GM18870 (cell line): ENCODE measurements around the gene DPH5.
A peak's percentile ranks its signal among the peaks of the same experiment; 100 is the strongest.
"Not testable (repeated sequence)": the region's sequence is repeated elsewhere in the genome, so short reads cannot be mapped to it uniquely, and the experiment has no call there.

Experiments used
- ATAC-seq: cut with Tn5 transposase; IDR thresholded peaks from one replicate; pipeline ENCODE4 v1.9.1; 2021; ENCODE audit warnings: moderate library complexity; ENCODE audit not compliant: unreplicated experiment

Gene DPH5, protein sequence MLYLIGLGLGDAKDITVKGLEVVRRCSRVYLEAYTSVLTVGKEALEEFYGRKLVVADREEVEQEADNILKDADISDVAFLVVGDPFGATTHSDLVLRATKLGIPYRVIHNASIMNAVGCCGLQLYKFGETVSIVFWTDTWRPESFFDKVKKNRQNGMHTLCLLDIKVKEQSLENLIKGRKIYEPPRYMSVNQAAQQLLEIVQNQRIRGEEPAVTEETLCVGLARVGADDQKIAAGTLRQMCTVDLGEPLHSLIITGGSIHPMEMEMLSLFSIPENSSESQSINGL

DNA sequence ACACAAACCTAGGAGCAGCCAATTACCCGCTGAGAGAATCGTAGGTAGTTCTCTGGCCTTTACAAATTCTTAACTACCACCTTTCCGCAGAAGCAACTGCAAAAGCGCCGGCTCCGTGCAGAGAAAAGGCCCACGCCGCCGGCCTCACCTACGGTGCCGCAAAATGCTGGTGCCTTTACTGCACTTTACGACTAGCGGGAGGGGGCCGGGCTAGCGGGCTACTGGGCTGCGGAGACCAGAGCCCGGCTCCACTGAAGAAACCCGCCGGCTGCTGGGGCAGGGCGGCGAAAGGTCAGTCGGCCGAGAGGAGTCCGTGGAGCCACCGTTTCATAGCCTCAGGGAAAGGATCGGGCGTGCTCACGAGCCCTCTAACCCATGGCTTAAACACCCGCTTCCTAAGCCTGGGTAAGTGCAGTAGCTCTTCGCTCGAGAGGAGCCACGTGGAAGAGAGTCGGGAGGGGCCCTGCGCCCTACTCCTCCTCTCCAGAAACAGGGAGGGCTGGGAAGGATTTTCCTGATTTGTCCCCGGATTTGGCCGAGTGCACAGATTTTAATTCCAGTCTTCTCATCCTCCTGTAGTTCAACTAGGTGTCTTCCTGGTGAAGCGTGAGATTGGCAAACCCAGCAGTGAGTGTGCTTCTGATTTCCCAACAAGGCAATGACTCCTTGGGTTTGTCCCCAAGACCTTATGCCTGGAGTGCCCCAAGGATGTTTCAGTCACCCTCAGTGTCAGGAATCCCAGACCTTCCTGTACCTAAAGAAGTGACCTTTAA, at the start of gene DPH5:
TSS of gene DPH5 (minus strand) at position 128 of the 773 bp plus-strand sequence. CDS start 341 bp downstream, outside the sequence.
- peak; percentile 64 for ATAC-seq

- ATAC-seq = no peak
Observed at GRCh38 chr1:101073836-101074235, 48.3 kb upstream of the DPH5 start.

DNA sequence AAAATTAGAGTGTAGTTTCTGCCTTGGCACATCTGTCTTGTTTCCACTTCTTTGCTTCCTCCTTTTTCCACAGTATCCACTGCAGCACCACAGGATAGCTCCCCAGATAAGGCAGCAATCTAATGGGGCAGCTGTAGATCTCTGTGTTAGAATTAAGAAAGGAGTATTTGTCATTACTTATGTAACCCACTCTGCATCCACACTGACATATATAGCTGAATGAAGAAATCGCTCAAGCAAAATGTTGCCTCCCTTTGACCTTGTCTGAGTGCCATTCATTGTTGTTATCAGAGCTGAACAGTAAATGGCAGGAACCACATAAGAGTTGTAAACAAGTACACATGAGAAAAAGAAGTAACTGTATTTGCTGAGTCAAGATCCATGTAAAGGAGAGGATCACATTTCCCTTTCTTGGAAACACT, 45.9 kb upstream of the DPH5 start:
- ATAC-seq = no peak

DNA sequence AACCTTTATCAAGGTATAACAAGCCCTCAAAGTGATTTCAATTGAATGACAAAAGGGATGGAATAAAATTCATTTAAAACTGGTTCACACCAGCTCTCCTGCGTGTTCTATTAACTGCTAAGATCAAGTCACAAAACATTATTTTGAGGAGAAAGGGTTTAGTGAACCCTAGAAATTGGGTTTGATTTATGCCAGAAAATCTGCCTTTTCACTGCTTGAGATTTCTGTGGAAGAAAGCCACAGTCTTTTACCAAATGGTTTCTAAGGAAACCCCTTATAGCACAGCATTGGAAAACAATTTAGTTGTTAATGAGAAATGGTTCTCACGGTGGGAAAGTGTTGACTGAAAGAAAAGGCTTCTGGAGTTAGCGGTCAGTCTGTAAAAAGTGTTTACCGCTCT, 43.6 kb upstream of the DPH5 start:
- ATAC-seq = no peak

GRCh38 chr1:101066937-101067335, 41.4 kb upstream of the DPH5 start:
- not testable (repeated sequence) for ATAC-seq

- no peak for ATAC-seq
Observed at GRCh38 chr1:101066260-101066936, 40.8 kb upstream of the DPH5 start.

DNA sequence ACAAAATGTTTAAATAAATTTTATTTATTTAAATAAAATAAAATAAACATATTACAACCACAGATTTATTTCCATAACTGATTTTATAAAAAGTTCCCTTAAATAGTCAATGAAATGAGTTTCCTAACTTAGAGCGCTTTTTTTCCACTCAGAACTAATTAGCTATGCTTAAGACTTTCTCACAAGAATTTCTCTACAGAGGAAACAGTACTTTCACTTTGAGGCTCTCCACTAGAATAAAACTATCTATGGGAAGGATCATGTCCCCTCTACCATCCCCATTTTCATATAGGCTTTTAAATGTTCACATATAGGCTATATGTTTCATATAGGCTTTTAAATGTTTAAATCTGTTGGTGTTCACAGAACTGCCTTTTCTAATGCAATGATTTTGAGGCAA, 40.0 kb upstream of the DPH5 start:
- ATAC-seq = no peak

DNA sequence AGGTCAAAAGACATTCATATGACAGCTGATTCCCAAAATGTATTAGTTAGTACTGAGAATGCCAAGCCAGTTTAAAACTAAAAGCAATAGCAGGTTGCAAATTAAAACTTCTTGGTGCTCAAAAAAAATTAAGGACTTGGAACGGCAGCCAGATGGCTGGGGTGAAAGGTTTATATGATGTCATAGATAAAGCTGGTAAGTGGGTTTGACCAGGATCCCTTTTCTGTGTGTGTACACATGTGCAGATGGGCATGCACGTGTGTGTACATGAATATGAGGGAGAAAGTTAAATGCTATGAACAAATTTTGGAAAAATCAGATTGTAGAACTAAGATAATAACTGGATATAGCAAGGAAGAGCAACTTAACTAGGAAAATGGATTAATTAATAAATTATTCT, 39.1 kb upstream of the DPH5 start:
- ATAC-seq = no peak

- no peak for ATAC-seq
Observed at GRCh38 chr1:101060992-101061391, 35.4 kb upstream of the DPH5 start.

DNA sequence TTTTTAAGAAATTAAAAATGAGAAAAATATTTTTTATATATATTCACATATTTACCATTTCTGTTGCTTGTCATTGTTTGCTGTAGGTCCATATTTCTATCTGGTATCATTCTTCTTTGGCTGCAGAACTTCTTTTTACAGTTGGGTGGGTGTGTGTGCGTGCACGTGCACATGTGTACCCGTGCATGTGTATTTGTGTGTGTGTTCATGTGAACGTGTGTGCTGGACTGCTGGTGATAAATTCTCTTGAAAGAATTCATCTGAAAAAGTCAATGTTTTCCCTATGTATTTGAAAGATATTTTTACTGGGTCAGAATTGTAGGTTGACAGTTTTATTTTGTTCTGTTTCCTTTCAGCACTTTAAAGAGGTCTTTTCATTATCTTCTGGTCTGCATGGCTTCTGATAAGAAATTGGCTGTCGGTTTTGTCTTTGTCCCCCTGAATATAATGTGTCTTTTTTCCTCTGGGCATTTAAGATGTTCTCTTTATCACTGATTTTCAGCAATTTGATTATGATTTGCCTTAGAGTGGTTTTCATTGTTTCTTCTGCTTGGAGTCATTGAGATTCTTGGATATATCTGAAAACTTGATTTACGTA, 34.5 kb upstream of the DPH5 start:
- ATAC-seq = no peak

DNA sequence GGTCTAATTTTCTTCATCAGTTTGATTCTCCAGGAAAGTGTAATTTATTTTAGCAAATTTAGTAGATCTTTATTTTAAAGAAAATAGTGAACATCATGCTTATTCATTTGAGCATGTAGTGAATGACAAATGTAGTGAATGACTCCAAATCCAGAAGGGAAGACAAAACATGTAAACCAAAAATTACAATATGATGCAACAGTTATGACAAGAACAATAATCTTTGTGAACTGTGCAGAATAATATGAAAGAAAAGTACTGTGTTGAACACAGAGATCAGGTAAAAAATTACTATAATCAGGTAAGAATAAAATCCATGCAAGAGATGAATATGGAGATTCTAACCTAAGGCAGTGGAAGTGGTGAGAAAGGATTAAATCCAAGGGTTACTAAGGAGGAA, 30.0 kb upstream of the DPH5 start:
- ATAC-seq = no peak

GRCh38 chr1:101051688-101052638, 26.4 kb upstream of the DPH5 start:
- peak; percentile 89 for ATAC-seq

DNA sequence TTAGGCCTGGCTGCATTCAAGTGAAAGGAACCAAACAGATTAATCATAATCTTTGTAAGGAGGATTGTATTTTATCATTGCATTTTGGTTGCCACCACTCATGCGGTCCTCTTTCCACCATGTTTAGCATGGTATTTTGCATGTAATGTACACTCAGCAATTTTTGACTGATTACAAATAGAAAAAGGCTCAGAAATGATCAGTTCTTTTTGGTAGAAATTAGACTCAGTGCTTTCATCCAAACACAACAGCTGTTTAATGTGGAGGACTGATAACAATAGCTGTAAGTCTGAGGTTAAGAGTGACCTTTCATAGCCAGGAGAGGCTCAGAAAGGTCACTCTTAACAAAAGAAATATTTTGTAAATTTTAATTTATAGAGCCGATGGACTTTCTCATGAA, 25.3 kb upstream of the DPH5 start:
- ATAC-seq = no peak

DNA sequence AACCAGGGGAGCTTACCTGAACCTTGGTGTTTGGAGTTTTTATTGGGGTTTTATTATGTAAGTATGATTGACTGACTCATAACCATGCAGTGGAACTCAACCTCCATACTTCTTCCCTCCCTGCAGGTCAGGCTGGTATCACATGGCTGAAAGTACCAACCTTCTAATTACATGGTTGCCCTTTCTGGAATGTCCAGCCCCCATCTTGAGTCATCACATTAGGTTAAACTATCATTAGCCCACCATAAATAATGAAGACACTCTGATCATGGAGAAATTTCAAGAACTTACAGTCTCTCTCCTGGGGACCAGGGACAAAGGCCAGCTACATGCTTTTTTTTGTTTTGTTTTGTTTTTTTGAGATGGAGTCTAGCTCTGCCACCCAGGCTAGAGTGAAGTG, 19.2 kb upstream of the DPH5 start:
- ATAC-seq = no peak

GRCh38 chr1:101044259-101044658, 18.7 kb upstream of the DPH5 start:
- no peak for ATAC-seq

DNA sequence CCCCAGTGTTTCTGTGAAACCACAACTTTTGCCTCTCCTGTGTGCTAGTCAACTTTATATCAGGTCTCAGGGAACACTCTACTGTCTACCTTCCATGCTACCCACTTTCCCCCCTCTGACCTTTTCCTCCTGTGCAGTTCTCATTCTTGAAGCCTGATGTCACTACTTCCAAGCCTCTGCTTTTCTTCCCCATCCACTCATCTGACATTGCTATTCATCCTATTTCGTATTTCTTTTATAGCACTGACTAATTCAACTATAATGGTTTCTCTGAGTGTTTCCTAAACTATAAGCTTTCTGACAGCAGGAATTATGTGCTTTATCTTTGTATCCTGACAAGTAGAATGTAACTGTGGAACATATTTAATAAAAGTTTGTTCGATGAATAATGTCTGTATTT, 18.2 kb upstream of the DPH5 start:
- no peak for ATAC-seq

DNA sequence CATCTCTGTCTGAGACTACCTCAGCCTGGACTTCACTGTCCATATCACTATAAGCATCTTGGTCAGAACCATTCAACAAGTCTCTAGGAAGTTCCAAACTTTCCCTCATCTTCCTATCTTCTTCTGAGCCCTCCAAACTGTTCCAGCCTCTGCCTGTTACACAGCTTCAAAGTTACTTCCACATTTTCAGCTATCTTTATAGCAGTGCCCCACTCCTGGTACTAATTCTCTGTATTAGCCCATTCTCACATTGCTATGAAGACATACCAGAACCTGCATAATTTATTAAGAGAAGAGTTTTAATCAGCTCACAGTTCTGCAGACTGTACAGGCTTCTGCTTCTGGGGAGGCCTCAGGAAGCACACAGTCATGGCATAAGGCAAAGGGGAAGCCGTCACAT, 15.7 kb upstream of the DPH5 start:
- ATAC-seq = no peak

- no peak for ATAC-seq
Observed at GRCh38 chr1:101040666-101041065, 15.1 kb upstream of the DPH5 start.

DNA sequence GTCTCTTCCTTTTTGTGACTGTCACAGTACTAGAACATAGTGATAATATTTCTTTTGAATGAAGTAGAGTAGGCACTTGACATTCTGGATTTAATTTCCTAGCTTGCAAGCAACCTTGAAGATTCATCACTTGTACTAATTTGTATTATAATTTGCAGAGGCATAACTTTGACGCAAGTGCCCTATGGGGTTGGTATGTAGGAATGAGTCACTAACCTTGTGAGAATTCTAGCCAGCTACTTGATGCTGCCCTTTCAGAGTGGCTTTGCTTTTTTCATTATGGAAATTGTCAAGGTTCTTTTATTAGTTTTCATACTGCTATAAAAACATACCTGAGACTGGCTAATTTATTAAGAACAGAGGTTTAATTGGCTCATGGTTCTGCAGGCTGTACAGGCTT, 13.7 kb upstream of the DPH5 start:
- no peak for ATAC-seq

DNA sequence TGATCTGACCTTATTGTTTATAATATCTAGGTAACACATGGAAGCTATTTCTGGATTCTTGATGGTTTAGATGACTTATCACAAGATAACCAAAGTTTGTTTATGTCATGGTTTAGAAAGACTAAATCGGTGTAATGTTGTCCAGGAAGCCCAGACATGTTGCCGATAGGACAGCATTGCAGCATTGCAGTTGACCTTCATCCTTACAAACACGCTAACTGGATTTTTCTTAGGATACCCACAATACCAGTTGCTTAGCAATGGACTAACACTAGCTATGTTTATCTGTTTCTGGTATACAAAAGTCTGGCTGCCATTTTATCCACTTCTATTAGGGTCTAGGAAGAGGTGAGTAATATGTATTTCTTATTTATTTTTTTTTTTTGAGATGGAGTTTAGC, 11.7 kb upstream of the DPH5 start:
- ATAC-seq = no peak
